MG63 (cell line): ENCODE results near the gene ZNF74. TPM values are rescaled to one million over a fixed set of nuclear protein-coding genes. Genes with fewer than 3 reads are reported as not detected.

Experiments
- total RNA-seq: library from RNA; depleted of rRNA; stranded (reverse); fragments of >200 nt; shearing (Covaris generic); gene quantifications from 2 replicates; pipeline ENCODE4 v1.2.3, GENCODE V29; 2014; ENCODE audit warnings: low replicate concordance; rRNA removed

ZNF74 gene
- total RNA-seq, 1 experiment from 2014 or later = 7.0 TPM

Other genes starting within 250 kb of the ZNF74 start
- not detected in 2 replicates for gene CCDC188, start 243.1 kb upstream of the ZNF74 start, total RNA-seq
- gene RTN4R, start 125.8 kb upstream of the ZNF74 start, total RNA-seq = 0.10 and 5.7 TPM in 2 replicates
- 82.0 and 82.5 TPM in 2 replicates for gene DGCR6L, start 74.1 kb upstream of the ZNF74 start, total RNA-seq
- gene SCARF2, start 43.7 kb downstream of the ZNF74 start, total RNA-seq = 22.3 and 32.1 TPM in 2 replicates
- 29.1 and 36.0 TPM in 2 replicates for gene KLHL22, start 101.6 kb downstream of the ZNF74 start, total RNA-seq
- 17.2 and 34.0 TPM in 2 replicates for gene MED15, start 113.5 kb downstream of the ZNF74 start, total RNA-seq